ENCODE results near the gene SLC30A5.
"Not testable (repeated sequence)": the region's sequence is repeated elsewhere in the genome, so short reads cannot be mapped to it uniquely, and the experiment has no call there.

SLC30A5 gene

DNA sequence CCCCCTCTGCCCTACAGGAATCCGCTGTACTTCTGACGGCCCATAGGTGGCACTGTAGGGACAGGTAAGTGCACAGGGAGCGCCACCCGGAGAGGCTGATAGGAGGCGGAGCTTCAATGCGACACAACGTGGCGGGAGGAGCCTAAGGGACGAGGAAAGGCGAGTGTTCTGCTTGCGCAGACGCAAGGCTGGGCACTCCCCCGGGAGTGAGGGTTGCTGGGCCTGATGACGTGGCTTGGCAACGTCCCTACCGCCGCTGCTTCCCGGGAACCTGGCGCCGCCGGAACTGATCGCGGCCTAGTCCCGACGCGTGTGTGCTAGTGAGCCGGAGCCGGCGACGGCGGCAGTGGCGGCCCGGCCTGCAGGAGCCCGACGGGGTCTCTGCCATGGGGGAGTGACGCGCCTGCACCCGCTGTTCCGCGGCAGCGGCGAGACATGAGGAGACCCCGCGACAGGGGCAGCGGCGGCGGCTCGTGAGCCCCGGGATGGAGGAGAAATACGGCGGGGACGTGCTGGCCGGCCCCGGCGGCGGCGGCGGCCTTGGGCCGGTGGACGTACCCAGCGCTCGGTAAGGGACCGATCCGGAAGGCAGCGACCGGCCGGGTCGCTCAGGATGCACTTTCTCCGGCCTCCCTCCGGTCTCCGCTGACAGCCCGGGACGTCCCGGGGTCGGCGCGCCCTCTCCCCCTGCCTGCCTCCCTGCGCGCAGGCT, at the start of gene SLC30A5:
SLC30A5 (plus strand) TSS at position 244 of the 712 bp plus-strand sequence; CDS start at position 486, 242 bp downstream.
- DNase-seq (ENCODE audit: low read depth in 2 of 2): peak; percentile 99

DNA sequence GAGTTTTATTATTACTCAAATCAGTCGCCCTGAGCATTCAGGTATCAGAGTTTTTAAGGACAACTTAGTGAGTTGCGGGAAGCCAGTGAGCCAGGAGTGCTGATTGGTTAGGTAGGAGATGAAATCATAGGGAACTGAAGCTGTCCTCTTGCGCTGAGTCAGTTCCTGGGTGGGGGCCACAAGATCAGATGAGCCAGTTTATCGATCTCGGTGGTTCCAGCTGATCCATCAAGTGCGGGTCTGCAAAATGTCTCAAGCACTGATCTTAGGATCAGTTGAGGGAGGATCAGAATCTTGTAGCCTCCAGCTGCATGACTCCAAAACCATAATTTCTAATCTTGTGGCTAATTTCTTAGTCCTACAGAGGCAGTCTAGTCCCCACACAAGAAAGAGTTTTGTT, 48.6 kb upstream of the SLC30A5 start:
- not testable (repeated sequence) for DNase-seq (ENCODE audit: low read depth in 2 of 2)

DNA sequence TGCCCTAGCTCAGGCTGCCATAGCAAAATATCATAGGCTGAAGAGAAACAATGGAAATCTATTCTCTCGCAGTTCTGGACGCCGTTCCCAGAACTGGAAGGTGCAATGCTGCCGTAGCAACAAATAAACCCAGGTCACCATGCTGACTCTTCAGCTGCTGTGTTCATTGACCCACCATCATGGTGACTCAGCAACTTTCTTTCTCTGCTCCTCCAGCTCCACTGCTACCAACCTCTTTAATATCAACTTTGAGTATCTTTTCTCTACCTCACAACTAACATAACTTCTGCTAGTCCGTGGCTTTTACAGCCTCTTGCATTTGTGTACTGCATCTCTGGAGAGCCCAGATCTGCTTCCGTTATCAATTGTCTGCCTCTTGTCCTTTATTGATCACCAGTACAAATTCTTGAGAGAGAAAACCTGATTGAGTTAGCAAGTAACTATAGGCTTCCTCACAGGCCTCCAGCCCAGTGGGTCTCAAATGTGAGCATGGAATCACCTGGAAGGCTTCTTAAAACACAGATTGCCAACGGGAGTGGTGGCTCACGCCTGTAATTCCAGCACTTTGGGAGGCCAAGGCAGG, 47.3 kb upstream of the SLC30A5 start:
- no peak for DNase-seq (ENCODE audit: low read depth in 2 of 2)

DNA sequence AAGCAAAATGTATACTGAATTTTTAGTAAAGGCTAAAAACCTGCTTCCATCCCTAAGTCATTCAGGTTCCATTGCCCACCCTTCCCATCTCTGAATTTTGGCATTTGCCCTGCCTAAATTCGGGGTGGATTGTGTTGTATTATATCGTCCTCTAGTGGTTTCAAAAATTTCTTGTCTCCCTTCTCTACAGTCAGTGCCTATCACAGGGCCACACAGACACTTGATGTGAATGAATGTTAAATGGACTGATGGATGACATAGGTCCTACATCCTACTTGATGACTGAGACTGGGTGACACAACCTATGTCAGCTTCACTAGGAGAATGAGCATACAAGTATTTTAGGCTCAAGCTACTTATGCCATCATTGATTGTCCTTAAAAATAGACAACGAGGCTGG, 45.6 kb upstream of the SLC30A5 start:
- no peak for DNase-seq (ENCODE audit: low read depth in 2 of 2)

DNA sequence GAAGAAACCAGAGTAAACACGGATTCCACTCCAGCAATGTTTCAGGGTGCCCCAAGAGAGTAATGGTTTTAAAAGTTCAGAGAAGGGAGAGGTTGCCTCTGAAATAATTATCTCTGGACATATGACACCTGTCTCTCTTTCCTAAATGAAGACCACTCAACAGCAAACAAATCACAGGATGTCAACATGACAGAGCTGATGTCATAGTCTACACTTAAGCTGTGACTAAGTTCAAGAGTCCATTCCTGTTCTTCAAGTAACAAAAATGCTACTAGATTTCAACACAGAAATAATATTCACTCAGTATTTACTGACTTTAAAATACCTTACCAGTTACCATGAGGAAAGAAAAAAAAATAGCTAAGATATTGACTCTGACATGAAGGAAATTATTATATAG, 44.7 kb upstream of the SLC30A5 start:
- no peak for DNase-seq (ENCODE audit: low read depth in 2 of 2)

DNA sequence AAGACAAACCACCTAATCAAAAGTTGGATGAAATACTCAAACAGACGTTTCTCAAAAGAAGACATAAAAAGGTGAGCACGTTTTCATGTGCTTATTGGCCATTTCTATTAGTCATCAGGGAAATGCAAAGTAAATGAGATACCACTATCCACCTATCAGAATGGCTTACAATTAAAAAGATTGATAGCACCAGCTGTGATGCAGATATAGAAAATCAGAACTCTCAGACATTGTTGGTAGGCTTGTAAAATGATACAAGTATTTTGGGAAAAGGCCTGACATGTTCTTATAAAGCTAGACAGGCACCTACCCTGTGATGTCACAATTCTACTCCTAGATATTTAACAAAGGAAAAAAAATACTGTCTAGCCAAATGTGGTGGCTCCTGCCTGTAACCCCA, 44.0 kb upstream of the SLC30A5 start:
- DNase-seq (ENCODE audit: low read depth in 2 of 2): no peak

DNA sequence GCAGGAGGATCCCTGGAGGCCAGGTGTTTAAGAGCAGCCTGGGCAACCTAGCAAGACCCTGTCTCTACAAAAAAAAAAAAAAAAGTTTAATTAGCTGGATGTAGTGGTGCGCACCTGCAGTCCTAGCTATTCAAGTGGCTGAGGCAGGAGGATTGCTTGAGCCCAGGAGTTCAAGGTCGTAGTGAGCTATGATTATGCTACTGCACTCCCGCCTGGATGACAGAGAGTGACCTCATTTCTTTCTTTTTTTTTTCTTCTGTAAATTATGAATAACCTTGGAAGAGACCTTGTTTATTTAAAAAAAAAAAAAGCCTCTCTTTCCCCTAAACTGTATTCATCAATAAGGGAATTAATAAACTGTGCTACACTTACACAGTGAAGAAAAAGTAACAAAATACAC, 43.6 kb upstream of the SLC30A5 start:
- DNase-seq (ENCODE audit: low read depth in 2 of 2): no peak

DNA sequence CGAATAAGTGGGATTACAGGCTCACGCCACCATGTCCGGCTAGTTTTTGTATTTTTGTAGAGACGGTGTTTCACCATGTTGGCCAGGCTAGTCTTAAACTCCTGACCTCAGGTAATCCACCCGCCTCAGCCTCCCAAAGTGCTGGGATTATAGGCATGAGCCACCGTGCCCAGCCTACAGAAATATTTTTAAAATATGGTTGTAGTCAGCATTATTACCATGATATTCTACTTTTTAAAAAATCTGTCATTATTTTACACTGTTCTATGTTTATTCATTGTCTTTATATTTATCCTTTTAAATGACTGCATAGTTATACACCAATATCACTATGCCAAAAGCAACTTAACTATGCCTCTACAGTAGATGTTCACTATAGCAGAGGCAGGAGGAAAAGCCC, 41.6 kb upstream of the SLC30A5 start:
- no peak for DNase-seq (ENCODE audit: low read depth in 2 of 2)

DNA sequence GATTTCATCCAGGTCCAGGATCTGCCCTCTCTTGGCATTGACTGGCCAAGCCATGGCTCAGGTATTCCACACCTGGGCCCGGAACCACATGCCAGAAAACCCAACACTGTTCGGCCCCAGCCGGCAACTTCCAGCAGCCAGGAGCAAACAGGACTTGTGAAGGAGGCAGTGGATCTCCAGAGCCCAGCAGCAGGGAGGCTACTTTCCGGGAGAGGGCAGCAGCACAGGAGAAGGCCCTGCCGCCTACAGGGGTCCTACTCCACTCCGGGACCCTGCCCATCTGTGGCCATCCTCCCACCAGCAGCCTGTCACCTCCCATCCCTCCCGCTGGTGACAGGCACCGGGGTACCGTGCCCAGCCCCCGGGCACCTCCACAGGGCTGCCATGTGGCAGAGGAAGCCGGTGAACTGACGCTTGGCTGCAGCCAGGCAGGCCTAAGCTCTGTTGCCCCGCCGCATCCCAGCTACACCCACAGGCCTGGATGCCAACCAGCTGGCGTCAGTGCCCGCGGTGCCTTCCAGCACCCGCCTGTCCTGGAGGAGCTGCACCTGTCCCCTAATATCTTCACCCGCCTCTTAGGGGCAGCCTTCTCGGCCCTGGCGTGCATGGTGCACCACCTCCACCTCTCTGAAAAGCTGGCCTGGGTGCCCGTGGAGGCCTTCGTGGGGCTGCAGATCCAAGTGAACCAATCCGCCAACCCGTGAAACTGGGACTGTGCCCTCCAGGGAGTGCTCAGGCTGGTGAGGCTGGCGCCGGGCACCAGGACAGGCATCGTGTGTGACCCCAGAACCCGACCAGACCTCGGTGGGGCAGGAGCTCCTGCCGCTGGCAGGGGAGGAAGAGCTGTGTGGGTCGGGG, 18.9 kb upstream of the SLC30A5 start:
- DNase-seq (ENCODE audit: low read depth in 2 of 2): no peak

DNA sequence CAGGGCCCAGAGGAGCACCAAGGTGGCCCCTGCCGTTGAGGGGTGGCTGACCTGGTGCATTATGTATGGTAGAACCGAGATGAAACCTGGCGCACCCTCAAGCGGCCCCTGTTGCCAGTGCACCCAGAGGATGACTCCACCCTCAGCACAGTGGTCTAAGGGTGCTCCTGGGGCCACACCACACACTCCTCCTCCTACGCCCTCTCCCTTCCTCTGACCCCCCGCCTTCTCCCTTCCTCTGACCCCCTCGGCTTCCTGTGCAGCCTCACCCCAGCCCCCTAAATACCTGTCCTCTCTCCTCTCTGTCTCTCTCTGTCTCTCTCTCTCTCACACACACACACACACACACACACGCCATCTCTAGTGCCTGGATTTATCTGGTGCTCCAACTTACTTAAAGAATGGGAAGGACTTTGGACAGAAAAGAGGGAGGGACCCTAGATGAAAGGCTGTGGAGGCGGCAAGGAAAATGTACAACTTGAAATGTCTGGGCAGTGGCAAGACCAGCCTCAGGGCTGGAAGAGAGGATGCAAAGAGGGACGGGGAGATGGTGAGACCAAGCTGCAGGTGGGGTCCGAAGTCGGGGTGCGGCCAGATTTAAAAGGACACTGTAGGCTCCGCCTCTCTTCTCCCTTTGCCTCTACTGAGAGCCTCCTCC, 18.2 kb upstream of the SLC30A5 start:
- DNase-seq (ENCODE audit: low read depth in 2 of 2): no peak

DNA sequence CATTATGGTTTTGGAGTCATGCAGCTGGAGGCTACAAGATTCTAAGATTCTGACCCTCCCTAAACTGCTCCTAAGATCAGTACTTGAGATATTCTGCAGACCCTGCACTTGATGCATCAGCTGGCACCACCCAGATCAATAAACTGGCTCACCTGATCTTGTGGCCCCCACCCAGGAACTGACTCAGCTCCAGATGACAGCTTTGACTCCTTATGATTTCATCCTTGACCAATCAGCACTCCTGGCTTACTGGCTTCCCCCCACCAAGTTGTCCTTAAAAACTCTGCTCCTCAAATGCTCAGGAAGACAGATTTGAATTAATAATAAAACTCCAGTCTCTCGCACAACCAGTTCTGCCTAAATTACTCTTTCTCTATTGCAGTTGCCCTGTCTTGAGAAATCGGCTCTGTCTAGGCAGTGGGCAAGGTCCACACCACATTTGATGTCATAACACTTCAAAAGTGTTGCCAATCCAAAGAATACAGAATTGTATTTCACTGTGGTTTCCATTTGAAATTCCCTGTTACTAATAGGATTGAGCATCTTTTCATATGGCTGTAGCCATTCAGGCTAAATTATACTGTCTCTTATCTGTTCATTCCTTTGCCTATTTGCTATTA, 14.8 kb upstream of the SLC30A5 start:
- no peak for DNase-seq (ENCODE audit: low read depth in 2 of 2)

DNA sequence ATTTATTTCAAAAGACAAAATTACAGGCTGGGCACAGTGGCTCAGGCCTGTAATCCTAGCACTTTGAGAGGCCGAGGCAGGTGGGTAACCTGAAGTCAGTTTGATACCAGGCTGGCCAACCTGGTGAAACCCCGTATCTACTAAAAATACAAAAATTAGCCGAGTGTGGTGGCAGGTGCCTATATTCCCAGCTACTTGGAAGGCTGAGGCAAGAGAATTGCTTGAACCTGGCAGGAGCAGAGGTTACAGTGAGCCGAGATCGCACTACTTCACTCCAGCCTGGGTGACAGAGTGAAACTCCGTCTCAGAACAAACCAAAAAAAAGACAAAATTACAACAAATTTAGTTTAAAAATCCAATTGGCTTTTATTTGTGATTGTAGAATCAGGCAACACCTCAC, 14.3 kb upstream of the SLC30A5 start:
- DNase-seq (ENCODE audit: low read depth in 2 of 2): no peak

DNA sequence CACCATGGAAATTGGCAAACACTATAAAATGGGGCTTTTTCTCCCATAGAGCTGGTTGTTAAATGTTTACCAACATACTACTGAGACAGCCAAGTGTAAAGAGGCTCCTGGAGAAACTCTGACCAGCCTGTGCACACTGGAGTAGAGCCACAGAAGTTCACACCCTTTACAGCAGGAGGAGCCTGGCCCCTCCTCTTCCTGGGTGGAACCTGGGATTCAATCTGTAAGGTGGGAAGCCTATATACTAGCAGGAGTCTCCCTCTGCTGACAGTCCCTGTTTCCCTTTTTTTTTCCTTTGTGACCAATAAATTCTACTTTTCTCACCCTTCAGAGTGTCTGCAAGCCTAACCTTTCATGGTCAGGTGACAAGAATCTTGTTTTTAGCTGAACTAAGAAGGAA, 10.4 kb upstream of the SLC30A5 start:
- DNase-seq (ENCODE audit: low read depth in 2 of 2): no peak

DNA sequence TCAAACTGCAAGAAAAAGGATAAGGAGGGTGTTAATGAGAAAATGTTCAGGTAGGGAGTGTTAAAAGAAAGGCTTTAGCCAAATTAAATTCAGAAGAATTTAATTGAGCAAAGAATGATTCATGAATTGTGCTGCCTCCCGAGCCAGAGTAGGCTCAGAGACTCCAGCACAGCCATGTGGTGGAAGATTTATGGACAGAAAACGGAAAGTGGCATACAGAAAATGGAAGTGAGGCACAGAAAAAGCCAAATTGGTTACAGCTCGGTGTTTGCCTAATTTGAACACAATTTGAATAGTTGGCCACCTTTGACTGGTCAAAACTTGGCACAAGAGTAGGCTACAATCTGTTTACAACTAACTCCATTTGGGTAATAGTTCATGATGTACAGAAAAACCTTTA, 9.6 kb upstream of the SLC30A5 start:
- no peak for DNase-seq (ENCODE audit: low read depth in 2 of 2)

DNA sequence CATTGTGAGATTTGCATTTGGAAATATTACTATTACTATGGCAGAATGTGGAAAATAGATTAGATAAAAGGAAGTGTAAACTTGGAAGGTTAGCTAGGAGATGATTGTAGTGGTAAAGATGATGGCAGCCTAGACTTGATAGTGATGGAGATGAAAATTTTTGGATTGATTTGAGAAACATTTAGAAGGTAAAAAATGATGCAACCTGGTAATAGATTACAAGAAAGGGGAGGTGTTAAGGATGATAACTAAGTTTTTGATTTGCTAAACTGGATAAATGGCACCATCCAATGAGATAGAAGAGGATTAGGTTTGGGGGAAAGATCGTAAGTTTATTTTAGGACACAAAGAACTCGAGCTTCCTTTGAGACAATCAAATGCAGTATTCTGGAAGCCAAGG, 8.9 kb upstream of the SLC30A5 start:
- no peak for DNase-seq (ENCODE audit: low read depth in 2 of 2)

DNA sequence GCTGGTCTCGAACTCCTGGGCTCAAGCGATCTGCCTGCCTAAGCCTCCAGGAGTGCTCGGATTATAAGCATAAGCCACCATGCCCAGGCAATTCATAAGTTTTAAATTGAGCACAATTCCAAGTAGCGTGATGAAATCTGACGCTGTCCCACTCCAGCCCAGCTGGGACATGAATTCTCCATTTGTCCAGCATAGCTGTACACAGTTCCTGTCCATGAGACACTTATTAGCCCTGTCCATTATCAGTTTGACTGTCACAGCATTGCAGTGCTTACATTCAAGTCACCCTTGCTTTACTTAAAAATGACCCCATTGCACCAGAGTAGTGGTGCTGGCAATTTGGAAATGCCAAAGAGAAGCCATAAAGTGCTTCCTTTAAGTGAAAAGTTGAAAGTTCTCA, 7.6 kb upstream of the SLC30A5 start:
- no peak for DNase-seq (ENCODE audit: low read depth in 2 of 2)

DNA sequence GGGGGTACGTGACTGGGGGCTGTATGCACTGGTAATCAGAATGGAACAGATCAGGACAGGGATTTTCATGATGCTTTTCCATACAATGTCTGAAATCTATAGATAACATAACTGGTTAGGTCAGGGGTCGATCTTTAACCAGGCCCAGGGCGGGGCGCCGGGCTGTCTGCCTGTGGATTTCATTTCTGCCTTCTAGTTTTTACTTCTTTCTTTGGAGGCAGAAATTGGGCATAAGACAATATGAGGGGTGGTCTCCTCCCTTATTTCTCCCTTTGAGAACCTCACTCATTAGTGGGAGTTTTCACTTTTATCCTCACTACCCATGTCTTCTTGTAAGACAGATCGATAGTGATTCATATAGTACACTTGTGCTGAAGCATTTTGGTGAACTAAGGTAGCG, 5.8 kb upstream of the SLC30A5 start:
- DNase-seq (ENCODE audit: low read depth in 2 of 2): not testable (repeated sequence)

DNA sequence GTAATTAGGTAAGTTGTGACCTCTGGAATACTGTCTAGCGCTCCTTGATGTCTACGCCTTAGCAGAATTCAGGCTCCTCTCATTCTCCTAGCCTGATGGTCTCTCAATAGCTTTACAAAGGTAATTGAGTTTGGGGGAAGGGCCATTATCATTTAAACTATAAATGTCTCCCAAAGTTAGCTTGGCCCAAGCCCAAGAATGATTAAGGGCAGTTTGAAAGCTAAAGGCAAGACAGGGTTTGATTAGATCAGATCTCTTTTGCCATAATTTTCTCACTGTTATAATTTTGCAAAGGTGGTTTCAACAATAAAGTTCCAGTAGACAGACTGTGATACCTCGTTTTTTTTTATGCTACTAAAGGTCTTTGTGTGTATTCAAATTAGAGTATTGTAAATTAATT, 3.7 kb upstream of the SLC30A5 start:
- no peak for DNase-seq (ENCODE audit: low read depth in 2 of 2)

DNA sequence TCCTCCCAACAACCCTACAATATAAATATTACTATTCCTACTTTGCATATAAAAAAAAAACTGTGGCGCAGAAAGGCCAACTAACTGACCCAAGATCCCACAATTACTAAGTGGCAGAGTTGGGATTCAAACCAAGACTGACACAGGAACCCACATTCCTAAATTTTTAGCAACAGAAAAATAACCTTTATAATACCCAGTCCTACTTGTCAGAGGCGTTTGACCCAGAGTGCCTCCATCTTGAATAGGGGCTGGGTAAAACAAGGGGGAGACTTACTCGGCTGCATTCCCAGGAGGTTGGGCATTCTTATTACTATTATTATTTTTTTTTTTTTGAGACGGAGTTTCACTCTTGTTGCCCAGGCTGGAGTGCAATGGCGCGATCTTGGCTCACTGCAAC, 2.0 kb upstream of the SLC30A5 start:
- DNase-seq (ENCODE audit: low read depth in 2 of 2): no peak

DNA sequence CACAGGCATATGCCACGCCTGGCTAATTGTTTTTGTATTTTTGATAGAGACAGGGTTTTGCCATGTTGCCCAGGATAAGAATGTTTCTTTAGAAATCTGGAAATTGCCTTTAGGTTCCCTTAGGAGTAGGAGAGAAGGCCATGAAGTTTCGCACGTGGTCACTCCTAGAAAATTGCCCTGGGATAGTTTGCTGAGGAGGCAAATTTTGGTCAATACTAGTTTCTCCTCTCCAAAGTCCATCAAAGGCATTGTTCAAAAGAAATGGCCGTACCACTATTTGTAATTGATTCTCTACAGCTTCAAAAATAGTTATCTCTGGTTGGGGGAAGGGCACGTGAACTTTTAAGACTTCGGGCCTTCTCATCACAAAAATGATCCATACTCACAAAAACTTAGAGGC, 845 bp upstream of the SLC30A5 start:
- no peak for DNase-seq (ENCODE audit: low read depth in 2 of 2)

DNA sequence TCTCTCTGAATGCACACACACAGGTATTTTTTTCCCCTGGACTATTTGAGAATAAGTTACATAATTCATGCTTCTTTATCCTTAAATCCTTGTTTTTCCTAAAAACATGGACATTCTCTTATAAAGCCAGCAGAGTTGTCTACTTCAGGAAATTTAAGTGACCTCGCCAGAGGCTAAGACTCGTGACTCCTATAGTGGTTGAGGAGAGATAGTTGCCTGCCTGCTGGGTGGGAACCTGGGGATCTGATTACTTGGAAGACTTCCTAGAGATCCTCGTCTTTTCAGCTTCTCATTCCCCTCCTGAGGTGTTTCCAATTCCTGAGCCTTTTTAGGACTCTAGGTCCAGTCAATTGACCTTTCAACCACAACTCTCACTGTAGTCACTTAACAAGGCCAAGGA, 5.5 kb downstream of the SLC30A5 start:
- no peak for DNase-seq (ENCODE audit: low read depth in 2 of 2)

DNA sequence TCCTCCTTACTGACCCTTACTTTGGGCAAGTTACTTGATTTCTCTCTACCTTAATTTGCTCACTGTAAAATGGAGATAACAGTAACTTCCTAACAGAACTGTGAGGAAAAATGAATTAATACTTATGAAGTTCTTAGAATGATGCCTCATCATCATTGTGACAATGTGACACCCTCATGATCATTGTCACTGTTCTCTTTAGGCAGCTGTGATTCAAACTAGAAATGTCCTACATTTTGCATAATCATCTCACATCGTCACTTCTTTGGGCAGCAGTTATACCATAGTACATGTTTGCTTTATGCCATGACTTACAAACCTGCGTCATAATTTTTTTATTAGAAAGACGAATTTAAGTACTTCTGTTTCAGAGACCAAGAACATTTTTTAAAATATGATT, 9.7 kb downstream of the SLC30A5 start:
- DNase-seq (ENCODE audit: low read depth in 2 of 2): no peak
